Measurements from ENCODE around the gene TTBK1.
"Not testable (repeated sequence)": the region's sequence is repeated elsewhere in the genome, so short reads cannot be mapped to it uniquely, and the experiment has no call there.

Gene TTBK1

GRCh38 chr6:43297644-43298564 lies 54.6 kb downstream of the TTBK1 start, which contains the start of gene SLC22A7:
SLC22A7 (plus strand) TSS chr6:43298260; CDS start chr6:43298359, 99 bp downstream.
- H3K27ac ChIP-seq = peak within 1 kb of the TSS; percentile 6; the same call in 1 of the 2 replicates
- TF ChIP-seq ZFX (IDR thresholded peaks at IDR 0.05) (no peak), CTCF (conservative IDR thresholded peaks at IDR 0.05) (no peak)

GRCh38 chr6:43298565-43299337 lies 55.5 kb downstream of the TTBK1 start:
- H3K27ac ChIP-seq = no peak overlapping the region

GRCh38 chr6:43299338-43300293 lies 56.3 kb downstream of the TTBK1 start:
- TF ChIP-seq CTCF (conservative IDR thresholded peaks at IDR 0.05) (no peak), ZFX (IDR thresholded peaks at IDR 0.05) (no peak)
- H3K27ac ChIP-seq = no peak overlapping the region

More at GRCh38 chr6:43298565-43299337, 55.5 kb downstream of the TTBK1 start:
- no peak for TF ChIP-seq ZFX (IDR thresholded peaks at IDR 0.05)

GRCh38 chr6:43301081-43301870 lies 58.0 kb downstream of the TTBK1 start:
- TF ChIP-seq ZFX (IDR thresholded peaks at IDR 0.05) = no peak
- TF ChIP-seq CTCF (conservative IDR thresholded peaks at IDR 0.05) = no peak
- no peak overlapping the region for H3K27ac ChIP-seq

- TF ChIP-seq CTCF (conservative IDR thresholded peaks at IDR 0.05) = no peak
- no peak for TF ChIP-seq ZFX (IDR thresholded peaks at IDR 0.05)
- no peak overlapping the region for H3K27ac ChIP-seq
Measured at GRCh38 chr6:43302126-43302525, 58.8 kb downstream of the TTBK1 start.

- not testable (repeated sequence) for H3K27ac ChIP-seq
Measured at GRCh38 chr6:43303006-43303405, 59.7 kb downstream of the TTBK1 start.

- TF ChIP-seq ZFX (IDR thresholded peaks at IDR 0.05) (no peak), CTCF (conservative IDR thresholded peaks at IDR 0.05) (no peak)
Measured at GRCh38 chr6:43303751-43304331, 60.6 kb downstream of the TTBK1 start.

More at GRCh38 chr6:43303751-43304331, 60.6 kb downstream of the TTBK1 start:
- H3K27ac ChIP-seq = no peak overlapping the region
